GM19395 (cell line): ENCODE results near the gene PPP1R14C.

Experiments
- ATAC-seq: cut with Tn5 transposase; IDR thresholded peaks from one replicate; pipeline ENCODE4 v1.9.1; 2021; ENCODE audit warnings: mild to moderate bottlenecking, moderate library complexity; ENCODE audit not compliant: unreplicated experiment

Gene PPP1R14C

GRCh38 chr6:150189122-150189521, 46.3 kb downstream of the PPP1R14C start:
- no peak for ATAC-seq

- ATAC-seq, result no peak
These were observed 49.0 kb downstream of the PPP1R14C start for GRCh38 chr6:150191809-150192208.

GRCh38 chr6:150194195-150194594, 51.4 kb downstream of the PPP1R14C start:
- no peak for ATAC-seq

GRCh38 chr6:150195996-150196417, 53.2 kb downstream of the PPP1R14C start:
- ATAC-seq, result no peak

GRCh38 chr6:150196942-150197745, 54.3 kb downstream of the PPP1R14C start:
- ATAC-seq, result no peak

GRCh38 chr6:150198532-150198931, 55.7 kb downstream of the PPP1R14C start:
- no peak for ATAC-seq

GRCh38 chr6:150199241-150199640, 56.4 kb downstream of the PPP1R14C start:
- ATAC-seq, result no peak

GRCh38 chr6:150200428-150201100, 57.7 kb downstream of the PPP1R14C start:
- ATAC-seq, result no peak

- ATAC-seq, result no peak
These were observed 58.4 kb downstream of the PPP1R14C start for GRCh38 chr6:150201285-150201684.

GRCh38 chr6:150201772-150202329, 59.0 kb downstream of the PPP1R14C start:
- no peak for ATAC-seq

GRCh38 chr6:150202404-150202803, 59.6 kb downstream of the PPP1R14C start:
- ATAC-seq, result no peak

- ATAC-seq, result no peak
These were observed 60.1 kb downstream of the PPP1R14C start for GRCh38 chr6:150202934-150203333.

GRCh38 chr6:150203378-150203777, 60.5 kb downstream of the PPP1R14C start:
- no peak for ATAC-seq

GRCh38 chr6:150203871-150204545, 61.2 kb downstream of the PPP1R14C start:
- no peak for ATAC-seq

GRCh38 chr6:150204705-150205472, 62.0 kb downstream of the PPP1R14C start:
- ATAC-seq, result no peak

GRCh38 chr6:150207931-150208570, 65.2 kb downstream of the PPP1R14C start:
- no peak for ATAC-seq

GRCh38 chr6:150208611-150209352, 65.9 kb downstream of the PPP1R14C start:
- no peak for ATAC-seq

GRCh38 chr6:150209415-150209814, 66.6 kb downstream of the PPP1R14C start:
- ATAC-seq, result no peak

- ATAC-seq, result no peak
These were observed 69.1 kb downstream of the PPP1R14C start for GRCh38 chr6:150211700-150212511.
